ENCODE measurements around the gene SLC26A5.

SLC26A5 gene

DNA sequence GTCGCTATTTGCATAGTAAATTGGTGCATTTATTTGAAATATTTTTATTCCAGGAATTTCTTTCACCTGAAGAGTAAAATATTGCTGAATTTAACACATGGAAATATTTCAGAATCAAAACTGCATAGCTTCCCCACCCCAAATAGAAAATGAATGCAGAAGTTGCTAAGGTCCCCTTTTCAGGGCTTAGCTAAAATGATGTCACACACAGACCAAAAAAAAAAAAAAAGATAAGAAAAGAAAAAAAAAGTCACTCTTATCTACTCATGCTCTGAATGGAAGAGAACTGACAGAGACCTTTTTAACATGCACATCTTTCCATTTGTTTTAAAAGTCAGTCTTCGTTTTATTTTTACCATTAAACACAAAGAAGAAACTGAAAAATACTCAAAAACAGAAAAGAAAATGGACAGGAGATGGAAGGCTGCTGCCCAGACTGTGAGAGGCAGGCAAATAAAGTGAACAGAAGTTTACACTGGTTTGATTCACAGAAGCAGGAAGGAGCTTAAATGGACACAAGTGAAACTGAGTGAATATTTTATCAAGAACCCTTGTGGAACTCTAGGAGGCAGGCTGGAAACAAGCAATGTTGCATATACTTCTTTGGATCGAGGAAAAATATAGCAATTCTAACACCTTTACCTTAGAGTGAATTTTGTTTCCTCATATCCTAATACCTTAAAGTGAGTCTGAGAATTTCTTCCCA is 66.6 kb downstream of the SLC26A5 start:
- TF ChIP-seq EGR1 (IDR thresholded peaks at IDR 0.05) = no peak
- TF ChIP-seq, protein P1, sequence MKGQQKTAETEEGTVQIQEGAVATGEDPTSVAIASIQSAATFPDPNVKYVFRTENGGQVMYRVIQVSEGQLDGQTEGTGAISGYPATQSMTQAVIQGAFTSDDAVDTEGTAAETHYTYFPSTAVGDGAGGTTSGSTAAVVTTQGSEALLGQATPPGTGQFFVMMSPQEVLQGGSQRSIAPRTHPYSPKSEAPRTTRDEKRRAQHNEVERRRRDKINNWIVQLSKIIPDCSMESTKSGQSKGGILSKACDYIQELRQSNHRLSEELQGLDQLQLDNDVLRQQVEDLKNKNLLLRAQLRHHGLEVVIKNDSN (IDR thresholded peaks at IDR 0.05) = no peak
- no peak for TF ChIP-seq TEAD4 (IDR thresholded peaks at IDR 0.05)
- TF ChIP-seq, protein P2, sequence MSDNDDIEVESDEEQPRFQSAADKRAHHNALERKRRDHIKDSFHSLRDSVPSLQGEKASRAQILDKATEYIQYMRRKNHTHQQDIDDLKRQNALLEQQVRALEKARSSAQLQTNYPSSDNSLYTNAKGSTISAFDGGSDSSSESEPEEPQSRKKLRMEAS (IDR thresholded peaks at IDR 0.05) = no peak
- TF ChIP-seq ZBTB7A (IDR thresholded peaks at IDR 0.05; ENCODE audit: low read depth) = no peak
- no peak for TF ChIP-seq CREB1 (IDR thresholded peaks at IDR 0.05; ENCODE audit: low read depth)
- no peak for TF ChIP-seq CEBPB (IDR thresholded peaks at IDR 0.05)
- no peak for TF ChIP-seq NFIC (IDR thresholded peaks at IDR 0.05)
- TF ChIP-seq EP300 (IDR thresholded peaks at IDR 0.05; ENCODE audit: borderline replicate concordance) = no peak
- TF ChIP-seq YY1 (IDR thresholded peaks at IDR 0.05; ENCODE audit: low read depth) = no peak
- TF ChIP-seq FOXM1 (IDR thresholded peaks at IDR 0.05; ENCODE audit: borderline replicate concordance, low read depth) = no peak
- TF ChIP-seq, protein P3, sequence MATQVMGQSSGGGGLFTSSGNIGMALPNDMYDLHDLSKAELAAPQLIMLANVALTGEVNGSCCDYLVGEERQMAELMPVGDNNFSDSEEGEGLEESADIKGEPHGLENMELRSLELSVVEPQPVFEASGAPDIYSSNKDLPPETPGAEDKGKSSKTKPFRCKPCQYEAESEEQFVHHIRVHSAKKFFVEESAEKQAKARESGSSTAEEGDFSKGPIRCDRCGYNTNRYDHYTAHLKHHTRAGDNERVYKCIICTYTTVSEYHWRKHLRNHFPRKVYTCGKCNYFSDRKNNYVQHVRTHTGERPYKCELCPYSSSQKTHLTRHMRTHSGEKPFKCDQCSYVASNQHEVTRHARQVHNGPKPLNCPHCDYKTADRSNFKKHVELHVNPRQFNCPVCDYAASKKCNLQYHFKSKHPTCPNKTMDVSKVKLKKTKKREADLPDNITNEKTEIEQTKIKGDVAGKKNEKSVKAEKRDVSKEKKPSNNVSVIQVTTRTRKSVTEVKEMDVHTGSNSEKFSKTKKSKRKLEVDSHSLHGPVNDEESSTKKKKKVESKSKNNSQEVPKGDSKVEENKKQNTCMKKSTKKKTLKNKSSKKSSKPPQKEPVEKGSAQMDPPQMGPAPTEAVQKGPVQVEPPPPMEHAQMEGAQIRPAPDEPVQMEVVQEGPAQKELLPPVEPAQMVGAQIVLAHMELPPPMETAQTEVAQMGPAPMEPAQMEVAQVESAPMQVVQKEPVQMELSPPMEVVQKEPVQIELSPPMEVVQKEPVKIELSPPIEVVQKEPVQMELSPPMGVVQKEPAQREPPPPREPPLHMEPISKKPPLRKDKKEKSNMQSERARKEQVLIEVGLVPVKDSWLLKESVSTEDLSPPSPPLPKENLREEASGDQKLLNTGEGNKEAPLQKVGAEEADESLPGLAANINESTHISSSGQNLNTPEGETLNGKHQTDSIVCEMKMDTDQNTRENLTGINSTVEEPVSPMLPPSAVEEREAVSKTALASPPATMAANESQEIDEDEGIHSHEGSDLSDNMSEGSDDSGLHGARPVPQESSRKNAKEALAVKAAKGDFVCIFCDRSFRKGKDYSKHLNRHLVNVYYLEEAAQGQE (IDR thresholded peaks at IDR 0.05; ENCODE audit: low read depth) = no peak
- TF ChIP-seq RAD21 (IDR thresholded peaks at IDR 0.05; ENCODE audit: low read depth) = no peak
- TF ChIP-seq TAF1 (IDR thresholded peaks at IDR 0.05; ENCODE audit: low read depth) = no peak
- TF ChIP-seq TCF12 (IDR thresholded peaks at IDR 0.05; ENCODE audit: low read depth) = no peak

DNA sequence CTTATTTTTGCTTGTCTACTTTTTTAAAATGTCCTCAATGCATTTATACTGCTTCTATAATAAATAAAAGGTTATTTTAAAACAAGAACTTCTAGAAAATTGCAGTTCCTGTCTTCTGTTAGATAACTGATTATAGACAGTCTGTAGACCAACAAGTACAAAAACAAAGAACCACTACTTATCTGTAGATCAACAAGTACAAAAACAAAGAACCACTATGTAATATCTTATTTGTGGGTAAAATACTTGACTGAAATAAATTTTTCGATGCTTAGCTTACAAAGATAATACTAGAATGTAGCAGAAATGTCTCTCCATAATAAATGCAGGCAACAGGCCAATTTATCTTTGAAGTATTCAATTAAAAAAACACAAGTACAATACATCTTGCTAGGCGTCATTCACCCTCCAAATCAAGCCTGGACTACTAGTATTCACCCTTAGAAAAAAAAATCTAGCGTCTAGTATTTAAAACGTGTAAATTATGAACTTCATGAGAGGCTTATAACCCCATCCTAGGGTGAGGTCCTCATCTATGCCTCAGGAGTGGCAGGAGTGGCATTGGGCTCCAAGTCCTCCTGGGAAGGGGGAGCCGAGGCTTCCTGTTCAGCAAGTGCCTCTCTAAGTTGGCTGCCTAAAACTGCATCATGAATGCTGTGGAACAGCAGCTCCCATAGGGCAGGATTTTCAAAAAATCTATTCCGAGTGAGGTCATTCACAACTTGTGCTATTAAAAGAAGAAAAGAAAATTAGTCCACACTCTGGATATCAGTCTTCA is 72.0 kb downstream of the SLC26A5 start:
- TF ChIP-seq ZBTB7A (IDR thresholded peaks at IDR 0.05; ENCODE audit: low read depth) (no peak), EGR1 (IDR thresholded peaks at IDR 0.05) (no peak), EP300 (IDR thresholded peaks at IDR 0.05; ENCODE audit: borderline replicate concordance) (no peak), RAD21 (IDR thresholded peaks at IDR 0.05; ENCODE audit: low read depth) (no peak), YY1 (IDR thresholded peaks at IDR 0.05; ENCODE audit: low read depth) (no peak), TAF1 (IDR thresholded peaks at IDR 0.05; ENCODE audit: low read depth) (no peak), TEAD4 (IDR thresholded peaks at IDR 0.05) (no peak), FOXM1 (IDR thresholded peaks at IDR 0.05; ENCODE audit: borderline replicate concordance, low read depth) (no peak), CREB1 (IDR thresholded peaks at IDR 0.05; ENCODE audit: low read depth) (no peak), CEBPB (IDR thresholded peaks at IDR 0.05) (no peak)
- TF ChIP-seq, protein P2 (IDR thresholded peaks at IDR 0.05) = no peak
- TF ChIP-seq, protein P1 (IDR thresholded peaks at IDR 0.05) = no peak
- TF ChIP-seq, protein P3 (IDR thresholded peaks at IDR 0.05; ENCODE audit: low read depth) = no peak

DNA sequence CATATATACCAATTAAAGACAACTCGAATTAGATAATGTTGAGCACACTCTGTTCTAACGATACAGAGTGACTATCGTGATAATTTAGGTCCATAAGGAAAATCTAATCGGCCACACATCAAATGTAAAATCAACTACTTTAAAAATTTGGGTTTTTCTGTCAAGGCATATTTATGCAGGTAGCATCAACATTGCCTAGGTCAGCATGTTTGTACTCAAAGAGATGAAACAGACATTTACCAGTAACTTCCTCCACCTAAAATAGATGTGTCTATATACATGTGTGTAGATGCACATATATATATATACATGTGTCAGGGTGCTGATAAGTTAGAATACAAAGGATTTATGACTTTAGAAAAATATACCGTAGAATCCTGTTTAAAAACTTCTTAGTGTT is 76.6 kb downstream of the SLC26A5 start:
- no peak for TF ChIP-seq NFIC (IDR thresholded peaks at IDR 0.05)
- no peak for TF ChIP-seq TEAD4 (IDR thresholded peaks at IDR 0.05)
- TF ChIP-seq, protein P2 (IDR thresholded peaks at IDR 0.05) = no peak
- TF ChIP-seq, protein P1 (IDR thresholded peaks at IDR 0.05) = no peak
- no peak for TF ChIP-seq TCF12 (IDR thresholded peaks at IDR 0.05; ENCODE audit: low read depth)

DNA sequence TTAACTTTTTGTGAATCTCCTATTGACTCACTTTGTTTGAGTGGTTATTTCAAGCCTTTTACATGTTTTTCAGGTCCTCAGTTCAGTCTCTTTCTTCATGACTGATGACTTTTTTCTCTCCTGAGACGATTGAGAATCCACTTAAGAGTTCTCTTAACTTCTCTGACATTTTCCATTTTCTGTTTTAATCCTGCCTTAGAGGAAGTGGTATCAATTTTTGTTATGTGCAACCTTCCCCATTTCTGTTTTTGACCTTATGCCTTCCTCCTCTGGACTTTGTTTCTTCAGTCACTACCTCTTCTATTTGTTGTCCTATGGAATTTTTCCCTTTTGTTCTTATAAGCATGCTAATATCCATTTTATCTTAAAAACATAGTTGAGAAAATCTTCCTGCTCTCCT is 96.2 kb downstream of the SLC26A5 start:
- TF ChIP-seq EGR1 (IDR thresholded peaks at IDR 0.05) (no peak), RAD21 (IDR thresholded peaks at IDR 0.05; ENCODE audit: low read depth) (no peak), EP300 (IDR thresholded peaks at IDR 0.05; ENCODE audit: borderline replicate concordance) (no peak), TAF1 (IDR thresholded peaks at IDR 0.05; ENCODE audit: low read depth) (no peak), FOXM1 (IDR thresholded peaks at IDR 0.05; ENCODE audit: borderline replicate concordance, low read depth) (no peak), CEBPB (IDR thresholded peaks at IDR 0.05) (no peak), TEAD4 (IDR thresholded peaks at IDR 0.05) (no peak), CREB1 (IDR thresholded peaks at IDR 0.05; ENCODE audit: low read depth) (no peak), TCF12 (IDR thresholded peaks at IDR 0.05; ENCODE audit: low read depth) (no peak), YY1 (IDR thresholded peaks at IDR 0.05; ENCODE audit: low read depth) (no peak), ZBTB7A (IDR thresholded peaks at IDR 0.05; ENCODE audit: low read depth) (no peak), NFIC (IDR thresholded peaks at IDR 0.05) (no peak)
- TF ChIP-seq, protein P3 (IDR thresholded peaks at IDR 0.05; ENCODE audit: low read depth) = no peak
- TF ChIP-seq, protein P2 (IDR thresholded peaks at IDR 0.05) = no peak
- TF ChIP-seq, protein P1 (IDR thresholded peaks at IDR 0.05) = no peak

All from Ishikawa (cell line).